Mucosa of stomach (tissue), 1 donor: Measurements from ENCODE around the gene SLC37A1.

Experiments used
- H3K27me3 ChIP-seq: one replicate; pipeline ENCODE4 v1.7.0; 2013; ENCODE audit warnings: mild to moderate bottlenecking, low read length; ENCODE audit not compliant: control insufficient read depth, insufficient read depth
- H3K36me3 ChIP-seq: one replicate; pipeline ENCODE4 v1.7.0; 2013; ENCODE audit warnings: low read length; ENCODE audit not compliant: control insufficient read depth, insufficient read depth
- H3K4me1 ChIP-seq: one replicate; pipeline ENCODE4 v1.7.0; 2013; ENCODE audit warnings: mild to moderate bottlenecking, low read length; ENCODE audit not compliant: control insufficient read depth, insufficient read depth
- H3K4me3 ChIP-seq: one replicate; pipeline ENCODE4 v1.7.0; 2013; ENCODE audit warnings: low read length
- H3K9ac ChIP-seq: one replicate; pipeline ENCODE4 v1.7.0; 2013; ENCODE audit warnings: mild to moderate bottlenecking, low read length, moderate library complexity
- H3K9me3 ChIP-seq: one replicate; pipeline ENCODE4 v1.7.0; 2013; ENCODE audit warnings: mild to moderate bottlenecking, low read length, moderate library complexity; ENCODE audit not compliant: control insufficient read depth
- donor health status: Pancreatic carcinoma.

Gene SLC37A1

DNA sequence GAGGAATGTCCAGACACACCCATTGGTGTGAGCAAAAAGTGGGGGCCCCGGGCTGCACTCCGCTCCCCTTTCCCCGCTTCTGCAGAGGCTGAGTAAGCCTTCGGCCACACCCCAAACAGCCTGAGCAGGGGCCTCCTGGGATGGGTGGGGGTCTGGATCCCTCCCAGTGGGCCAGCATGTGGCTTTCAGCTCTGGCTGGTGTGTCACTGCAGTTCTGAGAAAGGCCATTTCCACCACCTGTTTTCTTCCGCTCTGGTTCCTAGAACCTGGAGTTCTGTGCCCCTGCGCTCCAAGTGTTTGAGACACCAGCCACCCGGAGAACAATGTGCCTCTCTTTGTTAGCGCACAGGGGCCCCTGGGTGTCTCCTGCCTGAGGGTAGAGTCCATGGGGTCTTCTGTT, 30.9 kb downstream of the SLC37A1 start:
- Histone ChIP-seq H3K4me3 (no peak overlapping the region), H3K9me3 (no peaks in the 10 kb centered on the region), H3K4me1 (peaks cover 7% of the 10 kb centered on the region), H3K9ac (no peak overlapping the region), H3K36me3 (peaks cover 37% of the 10 kb centered on the region), H3K27me3 (no peaks in the 10 kb centered on the region)

DNA sequence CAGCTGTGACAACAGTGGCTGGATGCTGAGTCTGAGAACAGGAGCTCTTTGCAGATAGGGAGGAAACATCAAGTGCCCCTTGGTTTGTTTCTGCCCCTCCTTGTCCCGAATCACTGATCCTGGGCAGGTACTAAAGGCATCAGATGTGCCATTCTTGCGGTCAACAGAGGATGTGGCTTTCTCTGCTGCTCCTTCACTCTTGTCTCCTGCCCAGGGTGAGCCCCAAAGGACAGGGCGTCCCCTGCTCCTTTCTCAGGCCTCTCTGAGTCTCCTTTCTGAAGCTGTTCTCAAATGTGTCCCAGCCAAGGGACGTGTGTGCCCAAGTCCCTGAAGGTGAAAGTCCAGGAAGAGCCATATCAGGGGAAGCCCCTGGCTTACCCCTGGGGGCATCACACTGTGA, 31.7 kb downstream of the SLC37A1 start:
- H3K27me3 ChIP-seq = no peaks in the 10 kb centered on the region
- H3K4me1 ChIP-seq = no peaks in the 10 kb centered on the region
- no peaks in the 10 kb centered on the region for H3K9me3 ChIP-seq
- H3K36me3 ChIP-seq = peaks cover 37% of the 10 kb centered on the region
- no peak overlapping the region for H3K9ac ChIP-seq
- no peak overlapping the region for H3K4me3 ChIP-seq

DNA sequence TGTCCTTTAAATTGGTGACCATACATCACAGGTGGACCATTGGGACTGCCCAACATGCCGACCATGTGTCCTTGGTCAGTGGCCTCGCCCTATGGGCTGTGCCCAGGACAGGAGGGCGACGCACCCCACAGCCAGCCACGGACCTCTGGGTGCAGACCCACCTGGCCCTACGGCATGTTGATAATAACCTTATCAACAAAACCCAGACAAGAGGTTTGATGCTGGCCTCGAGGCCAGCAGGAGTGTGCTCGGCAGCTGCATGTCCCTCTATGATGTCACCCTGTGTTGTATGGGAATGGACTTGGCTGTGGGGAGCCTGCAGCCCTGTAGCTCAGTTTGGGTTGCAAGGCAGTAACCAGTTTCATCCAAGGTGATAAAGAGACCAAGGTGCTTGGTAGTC, 32.1 kb downstream of the SLC37A1 start:
- H3K36me3 ChIP-seq = peaks cover 37% of the 10 kb centered on the region
- H3K9ac ChIP-seq = no peak overlapping the region
- no peaks in the 10 kb centered on the region for H3K9me3 ChIP-seq
- no peak overlapping the region for H3K4me3 ChIP-seq
- H3K27me3 ChIP-seq = no peaks in the 10 kb centered on the region
- no peaks in the 10 kb centered on the region for H3K4me1 ChIP-seq

DNA sequence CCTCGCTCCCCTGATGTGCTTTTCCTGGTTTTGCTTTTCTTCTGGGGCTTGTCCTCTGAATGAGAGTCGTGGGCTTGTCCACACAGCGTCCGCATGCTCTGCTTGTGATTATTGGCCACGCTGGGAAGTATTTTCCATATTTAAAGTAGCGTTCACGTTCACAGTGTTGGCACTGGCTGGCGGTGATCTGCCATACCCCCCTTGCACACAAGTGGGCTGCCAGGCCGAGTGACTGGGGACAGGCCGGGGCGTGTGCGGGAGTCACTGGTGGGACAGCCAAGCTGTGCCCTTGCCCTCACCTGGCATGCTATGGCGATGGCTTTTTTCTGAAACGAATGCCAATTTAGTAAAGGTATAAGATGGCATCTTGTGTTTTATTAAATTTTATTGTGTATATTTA, 32.8 kb downstream of the SLC37A1 start:
- no peak overlapping the region for H3K4me3 ChIP-seq
- H3K27me3 ChIP-seq = no peaks in the 10 kb centered on the region
- H3K36me3 ChIP-seq = peaks cover 37% of the 10 kb centered on the region
- H3K4me1 ChIP-seq = no peaks in the 10 kb centered on the region
- H3K9me3 ChIP-seq = no peaks in the 10 kb centered on the region
- H3K9ac ChIP-seq = no peak overlapping the region

DNA sequence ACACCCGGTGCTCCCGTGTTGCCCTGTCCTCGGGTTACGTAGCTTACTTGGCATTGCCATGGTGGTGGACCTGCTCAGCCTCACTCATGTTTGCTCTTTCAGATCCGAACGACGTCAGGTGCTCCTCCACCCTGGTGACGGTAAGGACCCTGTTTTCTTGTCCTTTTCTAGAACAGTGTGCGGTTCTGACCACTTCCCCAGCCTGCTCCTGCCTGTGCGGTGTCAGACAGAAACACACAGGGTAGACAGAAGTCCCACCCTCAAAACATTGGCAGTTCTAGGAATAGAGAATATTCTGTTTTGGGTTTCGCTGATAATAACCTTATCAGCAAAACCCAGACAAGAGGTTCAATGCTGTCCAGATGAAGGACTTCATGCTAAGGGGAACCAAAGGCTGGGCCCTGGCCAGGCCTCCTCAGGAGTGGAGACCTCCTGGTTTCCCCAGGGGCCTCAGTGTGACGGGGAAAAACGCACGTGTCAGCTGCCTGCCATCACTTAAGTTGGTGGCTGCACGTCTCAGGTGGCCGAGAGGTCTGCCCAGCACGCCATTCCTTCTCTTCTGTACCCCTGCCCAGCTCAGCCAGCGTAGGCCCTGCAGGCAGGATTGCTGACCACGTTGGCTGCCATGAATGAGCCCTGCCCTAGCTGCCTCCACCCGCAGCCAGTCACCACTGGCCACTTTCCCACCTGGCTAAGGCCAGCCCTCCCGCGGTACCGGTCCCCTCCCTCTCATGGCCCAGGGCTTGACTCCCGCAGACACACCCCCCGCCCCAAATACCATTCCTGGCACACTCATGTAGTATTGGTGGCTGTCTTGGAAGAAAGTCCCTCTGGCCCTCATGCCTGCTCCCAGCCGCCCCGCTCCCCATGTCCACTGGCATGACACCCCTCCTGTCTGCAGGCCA, 33.6 kb downstream of the SLC37A1 start:
- Histone ChIP-seq H3K4me3 (no peak overlapping the region), H3K9ac (no peak overlapping the region), H3K27me3 (no peaks in the 10 kb centered on the region), H3K36me3 (peaks cover 37% of the 10 kb centered on the region), H3K9me3 (no peaks in the 10 kb centered on the region), H3K4me1 (no peaks in the 10 kb centered on the region)

DNA sequence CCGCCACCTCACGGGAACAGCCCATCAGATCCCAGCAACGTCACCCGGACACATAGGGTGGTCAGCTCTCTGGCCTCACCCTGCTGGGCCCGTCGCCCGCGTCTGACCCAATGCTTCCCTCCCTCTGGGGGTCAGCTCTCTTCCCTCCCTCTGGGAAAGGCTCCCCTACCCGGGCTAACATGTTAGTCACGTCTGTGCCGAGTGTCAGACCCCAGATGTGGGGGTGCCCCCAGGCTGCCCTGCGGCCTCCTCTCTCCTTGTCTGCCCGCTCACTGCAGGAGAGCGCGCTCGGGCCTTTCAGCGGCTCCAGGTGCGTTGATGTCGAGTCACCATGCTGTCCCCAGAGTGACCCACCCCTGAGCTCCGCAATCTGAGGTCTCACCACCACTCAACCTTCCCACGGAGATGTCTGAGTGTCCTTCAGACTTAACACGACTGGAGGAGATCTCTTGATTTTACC, 34.3 kb downstream of the SLC37A1 start:
- Histone ChIP-seq H3K9ac (no peak overlapping the region), H3K36me3 (peaks cover 37% of the 10 kb centered on the region), H3K27me3 (no peaks in the 10 kb centered on the region), H3K4me1 (no peaks in the 10 kb centered on the region), H3K4me3 (no peak overlapping the region), H3K9me3 (no peaks in the 10 kb centered on the region)

DNA sequence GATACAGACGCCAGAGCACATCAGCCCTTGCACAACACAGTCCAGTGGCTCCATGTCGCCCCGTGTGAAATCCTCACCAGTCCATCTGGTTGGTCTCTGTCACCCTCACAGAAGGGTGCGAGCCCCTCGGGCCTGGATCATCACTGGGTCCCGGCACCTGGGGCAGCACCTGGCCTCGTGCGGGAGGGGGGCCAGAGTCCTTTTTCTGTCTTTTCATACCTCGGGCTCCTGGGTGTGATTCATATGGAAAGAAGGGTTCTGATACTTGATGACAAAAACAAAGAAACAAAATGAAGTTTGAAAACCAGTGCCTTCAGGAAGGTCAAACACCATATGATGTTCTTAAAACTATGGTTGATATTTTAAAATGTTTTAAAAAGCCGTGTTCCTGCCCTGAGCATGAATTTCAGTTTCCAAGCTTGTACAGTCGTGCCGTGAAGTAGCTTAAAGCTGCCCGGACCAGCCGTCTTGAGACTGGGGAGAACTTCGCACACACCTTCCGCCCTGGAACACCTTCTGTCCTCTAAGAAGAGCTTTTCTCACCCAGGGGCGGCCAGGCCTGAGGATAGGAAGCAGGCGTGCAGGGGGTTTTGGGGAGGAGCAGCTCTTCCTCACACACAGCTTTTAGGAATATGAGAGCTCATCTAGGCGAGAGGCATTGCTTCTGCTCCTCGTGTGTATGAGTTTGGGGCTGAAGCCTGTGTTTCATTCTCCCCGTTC, 35.2 kb downstream of the SLC37A1 start:
- no peak overlapping the region for H3K9ac ChIP-seq
- H3K27me3 ChIP-seq = no peaks in the 10 kb centered on the region
- peaks cover 29% of the 10 kb centered on the region for H3K36me3 ChIP-seq
- H3K4me3 ChIP-seq = no peak overlapping the region
- no peaks in the 10 kb centered on the region for H3K9me3 ChIP-seq
- H3K4me1 ChIP-seq = no peaks in the 10 kb centered on the region

DNA sequence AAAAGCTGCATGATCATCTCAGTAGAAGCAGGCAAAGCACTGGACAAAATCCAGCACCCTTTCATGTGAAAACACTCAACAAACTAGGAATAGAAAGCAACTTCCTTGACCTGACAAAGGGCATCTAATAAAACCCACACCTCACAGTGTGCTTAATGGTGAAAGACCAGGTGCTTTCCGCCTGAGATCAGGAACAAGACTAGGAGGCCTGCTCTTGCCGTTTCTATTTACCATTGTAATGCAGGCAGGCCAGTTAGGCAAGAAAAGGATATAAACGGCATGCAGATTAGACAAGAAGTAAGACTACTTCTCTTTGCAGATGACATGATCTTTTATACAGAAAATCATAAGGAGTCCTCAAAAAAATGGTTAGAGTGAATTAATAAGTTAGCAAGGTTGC, 37.2 kb downstream of the SLC37A1 start:
- Histone ChIP-seq H3K27me3 (no peaks in the 10 kb centered on the region), H3K4me1 (no peaks in the 10 kb centered on the region), H3K9ac (no peak overlapping the region), H3K9me3 (no peaks in the 10 kb centered on the region), H3K4me3 (no peak overlapping the region), H3K36me3 (peaks cover 32% of the 10 kb centered on the region)

DNA sequence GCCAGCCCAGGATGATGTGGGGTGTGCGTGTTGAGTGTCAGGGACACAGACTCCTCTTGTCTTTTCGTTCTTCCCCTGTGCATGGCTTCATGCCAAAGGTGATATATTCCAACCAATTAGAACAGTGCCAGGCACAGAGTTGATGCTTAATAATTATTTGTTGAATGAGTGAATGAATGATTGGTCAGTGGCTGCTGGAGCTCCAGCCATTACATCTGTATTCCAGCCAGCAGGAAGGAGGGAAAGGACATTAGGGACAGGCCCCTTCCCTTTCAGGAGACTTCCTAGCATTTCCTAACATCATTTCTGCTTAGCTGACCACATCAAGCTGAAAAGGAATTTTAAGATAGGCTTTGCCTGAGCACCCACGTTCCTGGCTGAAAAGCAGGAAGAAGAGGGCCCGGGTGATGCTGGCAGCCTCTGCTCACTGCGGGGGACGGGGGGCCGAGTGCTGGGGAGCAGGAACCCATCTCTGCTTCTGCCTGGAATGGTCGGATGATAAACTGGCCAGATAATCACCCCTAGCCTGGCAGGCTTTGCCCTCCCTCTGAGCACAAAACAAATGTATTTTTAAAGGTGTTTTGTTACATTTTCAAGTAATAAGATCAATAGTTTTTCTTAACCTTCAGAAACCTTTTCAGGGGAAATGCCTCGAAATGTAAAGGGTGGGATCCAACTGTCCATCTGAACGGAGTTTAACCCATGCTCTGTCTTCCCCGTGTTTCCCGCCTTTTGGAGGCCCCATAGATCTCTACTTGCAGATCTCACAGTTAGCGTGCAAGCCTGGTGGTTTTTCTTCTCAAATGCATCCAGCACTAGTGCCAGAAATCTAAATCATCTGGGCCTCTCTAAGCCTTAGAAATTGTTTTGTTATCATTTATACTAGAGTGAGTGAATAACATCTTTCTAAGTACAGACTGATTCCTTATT, 39.0 kb downstream of the SLC37A1 start:
- H3K4me3 ChIP-seq = no peak overlapping the region
- H3K36me3 ChIP-seq = peaks cover 34% of the 10 kb centered on the region
- no peak overlapping the region for H3K9ac ChIP-seq
- H3K27me3 ChIP-seq = no peaks in the 10 kb centered on the region
- H3K4me1 ChIP-seq = no peaks in the 10 kb centered on the region
- no peaks in the 10 kb centered on the region for H3K9me3 ChIP-seq

DNA sequence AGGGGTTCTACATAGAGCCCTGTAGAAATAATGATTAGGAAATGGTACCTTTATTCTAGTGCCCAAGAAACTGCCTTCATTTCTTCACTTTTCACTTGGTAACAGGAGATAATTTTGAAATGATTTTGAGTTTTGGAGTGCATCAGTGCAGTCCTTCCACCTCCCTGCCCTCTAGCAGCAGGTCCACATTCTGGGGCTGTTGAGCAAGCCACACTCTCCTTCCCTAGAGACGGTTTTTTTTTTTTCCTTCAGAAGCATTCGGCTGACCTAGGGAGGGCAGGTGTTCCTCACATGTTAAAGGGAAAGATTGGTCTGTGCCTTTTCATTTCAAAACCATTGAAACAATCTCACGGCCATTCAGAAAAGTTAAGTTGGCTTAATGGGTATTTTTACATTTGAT, 39.8 kb downstream of the SLC37A1 start:
- Histone ChIP-seq H3K9me3 (no peaks in the 10 kb centered on the region), H3K4me3 (no peak overlapping the region), H3K9ac (no peak overlapping the region), H3K27me3 (no peaks in the 10 kb centered on the region), H3K36me3 (peaks cover 32% of the 10 kb centered on the region), H3K4me1 (no peaks in the 10 kb centered on the region)

DNA sequence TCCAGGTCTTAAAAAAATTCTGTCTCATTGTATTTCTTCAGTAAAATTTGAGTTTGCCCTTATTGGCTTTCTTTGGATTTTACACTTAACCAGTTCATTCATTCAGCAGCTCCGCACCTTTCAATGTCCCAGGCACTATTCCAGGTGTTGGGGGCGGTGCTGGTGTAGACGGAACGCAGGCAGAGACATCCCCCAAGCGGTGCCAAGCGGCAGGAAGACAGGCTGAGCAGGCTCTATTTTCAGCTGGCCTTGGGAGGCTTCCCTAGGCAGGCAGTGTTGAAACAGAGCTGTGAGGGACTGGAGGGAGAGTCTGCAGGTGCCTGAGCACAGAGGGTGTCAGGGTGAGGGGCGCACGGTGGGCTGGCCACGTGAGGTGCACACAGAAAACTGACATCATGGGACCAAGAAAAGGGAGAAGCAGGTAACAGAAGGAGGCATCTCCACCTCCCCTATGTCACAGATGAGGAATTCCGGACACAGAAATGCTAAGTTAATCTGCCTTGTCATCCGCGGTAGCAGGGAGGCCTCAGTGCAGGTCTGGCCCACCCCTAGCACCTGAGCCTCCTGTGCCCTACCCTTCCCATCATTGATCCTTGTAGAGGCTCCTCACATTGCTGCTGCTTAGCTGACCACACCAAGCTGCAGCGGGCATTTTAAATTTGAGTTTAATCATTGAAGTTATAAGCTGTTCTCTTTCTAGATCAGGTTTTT, 40.8 kb downstream of the SLC37A1 start:
- Histone ChIP-seq H3K9me3 (no peaks in the 10 kb centered on the region), H3K27me3 (no peaks in the 10 kb centered on the region), H3K36me3 (peaks cover 32% of the 10 kb centered on the region), H3K4me1 (no peaks in the 10 kb centered on the region), H3K4me3 (no peak overlapping the region), H3K9ac (no peak overlapping the region)
